Astrocyte of the spinal cord (primary cell): ENCODE data around the gene TPSAB1.
"Not testable (repeated sequence)": the region's sequence is repeated elsewhere in the genome, so short reads cannot be mapped to it uniquely, and the experiment has no call there.

Experiments used
- DNase-seq: peaks from one replicate; pipeline ENCODE4 v3.0.0; 2011; ENCODE audit warnings: low read depth, low spot score
- H3K4me3 ChIP-seq: 2 replicates; pipeline ENCODE4 v1.5.1; 2011; ENCODE audit warnings: low read depth, mild to moderate bottlenecking, low read length, moderate library complexity
- in situ Hi-C: cut with HindIII; loops from 2 replicates; pipeline ENCODE4 v1.10.0; 2017; ENCODE audit warnings: low sequenced_read_pairs
- TF ChIP-seq, protein P1 (sequence below): IDR thresholded peaks from 2 replicates; pipeline ENCODE4 v1.5.1; 2012; ENCODE audit warnings: low read depth, mild to moderate bottlenecking, low read length, inconsistent platforms

TPSAB1 gene

DNA sequence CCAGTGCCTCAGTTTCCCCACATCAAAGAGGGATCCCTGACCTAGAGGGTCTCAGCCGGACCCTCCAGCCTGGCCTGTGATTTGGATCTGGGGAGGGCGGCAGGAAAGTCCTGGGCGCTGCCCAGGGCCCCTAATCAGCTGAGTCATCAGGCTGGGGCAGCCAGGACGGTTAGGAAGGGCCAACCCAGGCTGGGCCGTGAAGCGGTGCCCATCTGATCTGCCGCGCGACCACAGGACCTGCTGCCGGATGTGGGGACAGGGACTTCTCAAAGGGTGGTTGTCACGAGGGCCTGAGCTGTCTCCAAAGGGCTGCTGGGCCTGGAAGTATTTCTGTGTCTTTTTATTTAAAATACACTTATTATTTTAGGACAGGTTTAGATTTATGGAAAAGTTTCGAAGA, 4.4 kb downstream of the TPSAB1 start:
- H3K4me3 ChIP-seq: no peak overlapping the region
- in situ Hi-C loops: no loop called here
- TF ChIP-seq, protein P1, sequence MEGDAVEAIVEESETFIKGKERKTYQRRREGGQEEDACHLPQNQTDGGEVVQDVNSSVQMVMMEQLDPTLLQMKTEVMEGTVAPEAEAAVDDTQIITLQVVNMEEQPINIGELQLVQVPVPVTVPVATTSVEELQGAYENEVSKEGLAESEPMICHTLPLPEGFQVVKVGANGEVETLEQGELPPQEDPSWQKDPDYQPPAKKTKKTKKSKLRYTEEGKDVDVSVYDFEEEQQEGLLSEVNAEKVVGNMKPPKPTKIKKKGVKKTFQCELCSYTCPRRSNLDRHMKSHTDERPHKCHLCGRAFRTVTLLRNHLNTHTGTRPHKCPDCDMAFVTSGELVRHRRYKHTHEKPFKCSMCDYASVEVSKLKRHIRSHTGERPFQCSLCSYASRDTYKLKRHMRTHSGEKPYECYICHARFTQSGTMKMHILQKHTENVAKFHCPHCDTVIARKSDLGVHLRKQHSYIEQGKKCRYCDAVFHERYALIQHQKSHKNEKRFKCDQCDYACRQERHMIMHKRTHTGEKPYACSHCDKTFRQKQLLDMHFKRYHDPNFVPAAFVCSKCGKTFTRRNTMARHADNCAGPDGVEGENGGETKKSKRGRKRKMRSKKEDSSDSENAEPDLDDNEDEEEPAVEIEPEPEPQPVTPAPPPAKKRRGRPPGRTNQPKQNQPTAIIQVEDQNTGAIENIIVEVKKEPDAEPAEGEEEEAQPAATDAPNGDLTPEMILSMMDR: no peak
- no peak for DNase-seq

DNA sequence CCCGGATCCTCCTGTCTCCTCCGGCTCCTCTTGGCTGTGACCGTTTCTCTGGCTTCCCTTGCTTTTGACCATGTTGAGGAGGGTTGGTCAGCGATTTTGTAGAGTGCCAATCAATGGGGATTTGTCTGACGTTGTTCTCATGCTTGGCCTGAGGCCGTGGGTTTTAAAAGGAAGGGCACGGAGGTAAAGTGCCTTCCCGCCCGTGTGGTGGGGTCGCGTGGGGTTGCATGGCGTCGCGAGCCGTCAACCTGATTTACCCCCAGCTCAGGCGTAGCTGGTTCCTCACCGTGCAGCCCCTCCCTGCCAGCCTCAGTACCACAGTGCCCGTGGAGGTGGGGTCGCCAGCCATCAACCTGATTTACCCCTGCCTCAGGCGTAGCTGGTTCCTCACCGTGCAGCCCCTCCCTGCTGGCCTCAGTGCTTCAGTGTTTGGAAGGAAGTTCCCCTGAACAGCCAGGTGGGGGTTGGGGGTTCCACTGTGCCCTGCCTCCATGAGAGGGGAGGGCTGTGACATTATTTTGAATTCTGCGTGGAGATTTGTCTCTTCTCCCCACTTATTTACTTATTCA, 5.0 kb downstream of the TPSAB1 start:
- H3K4me3 ChIP-seq: no peak overlapping the region
- TF ChIP-seq, protein P1: no peak
- DNase-seq: no peak
- in situ Hi-C loops: no loop called here

GRCh38 chr16:1247903-1248537, 7.5 kb downstream of the TPSAB1 start:
- DNase-seq, in situ Hi-C loops, H3K4me3 ChIP-seq: not testable (repeated sequence)

DNA sequence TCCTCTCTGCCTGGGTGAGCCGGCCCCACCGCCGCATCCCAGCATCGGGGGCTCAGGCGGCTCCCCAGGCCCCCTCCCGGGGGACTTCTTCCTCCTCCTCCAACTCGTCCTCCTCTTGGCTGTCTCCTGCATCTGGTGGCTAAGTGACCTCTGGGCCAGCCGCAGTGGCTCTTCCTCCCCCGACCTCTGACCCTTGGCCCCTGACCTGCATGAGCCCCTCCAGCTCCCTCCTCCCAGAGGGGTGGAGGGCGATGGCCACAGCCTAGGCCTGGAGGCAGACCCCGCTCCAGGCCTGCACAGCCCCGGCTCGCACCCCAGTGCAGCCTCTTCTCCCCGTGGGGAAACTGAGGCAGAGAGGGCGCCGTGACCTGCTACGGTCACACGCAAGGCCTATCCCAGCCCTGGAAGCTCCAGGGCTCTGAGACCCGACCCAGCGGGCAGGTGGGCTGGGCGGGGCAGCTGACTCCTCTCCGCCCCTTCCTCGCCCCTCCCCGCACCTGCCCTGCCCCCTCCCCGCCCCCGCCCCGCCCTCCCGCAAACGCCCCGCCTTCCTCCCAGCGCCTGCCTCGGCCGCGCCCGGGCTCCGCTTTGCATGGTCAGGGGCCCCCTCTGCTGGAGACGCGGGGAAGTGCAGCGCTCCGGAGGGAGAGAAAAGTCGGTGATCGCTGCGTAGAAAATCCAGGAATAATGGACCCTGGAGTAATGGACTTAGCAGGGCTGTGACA, 8.7 kb downstream of the TPSAB1 start:
- in situ Hi-C loops, DNase-seq, H3K4me3 ChIP-seq: not testable (repeated sequence)

DNA sequence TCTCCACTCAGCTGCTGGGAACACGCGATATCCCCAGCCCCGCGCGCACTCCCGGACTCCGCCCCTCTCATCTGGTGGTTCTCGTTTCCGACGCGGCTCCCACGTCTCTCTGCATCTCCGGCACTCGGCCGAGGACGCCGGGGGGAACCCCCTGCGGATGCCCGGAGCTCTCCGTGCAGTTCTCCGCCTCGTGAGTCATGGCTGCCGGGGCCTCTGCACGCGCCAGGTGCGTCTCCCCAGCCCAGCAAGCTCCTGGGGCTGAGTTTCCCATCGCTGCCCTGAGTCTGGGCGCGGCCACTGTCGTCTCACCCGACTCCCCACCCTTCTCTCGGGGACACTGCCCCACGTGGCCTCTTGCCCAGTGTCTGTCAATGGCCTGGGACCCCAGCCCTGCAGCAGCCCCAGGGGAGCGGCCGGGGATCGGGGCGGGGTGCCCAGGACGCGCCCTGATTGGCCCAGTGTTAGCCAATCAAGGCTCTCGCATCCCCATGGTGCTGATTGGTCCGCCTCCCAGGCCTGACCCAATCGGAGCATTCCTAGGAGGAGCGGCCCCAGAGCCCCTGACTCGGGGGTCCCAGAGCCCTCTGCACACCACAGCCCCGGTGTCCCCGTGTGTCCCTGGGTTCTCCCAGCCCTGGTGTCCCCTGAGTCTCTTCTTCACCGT, 13.3 kb downstream of the TPSAB1 start:
- in situ Hi-C loops, DNase-seq, H3K4me3 ChIP-seq: not testable (repeated sequence)

DNA sequence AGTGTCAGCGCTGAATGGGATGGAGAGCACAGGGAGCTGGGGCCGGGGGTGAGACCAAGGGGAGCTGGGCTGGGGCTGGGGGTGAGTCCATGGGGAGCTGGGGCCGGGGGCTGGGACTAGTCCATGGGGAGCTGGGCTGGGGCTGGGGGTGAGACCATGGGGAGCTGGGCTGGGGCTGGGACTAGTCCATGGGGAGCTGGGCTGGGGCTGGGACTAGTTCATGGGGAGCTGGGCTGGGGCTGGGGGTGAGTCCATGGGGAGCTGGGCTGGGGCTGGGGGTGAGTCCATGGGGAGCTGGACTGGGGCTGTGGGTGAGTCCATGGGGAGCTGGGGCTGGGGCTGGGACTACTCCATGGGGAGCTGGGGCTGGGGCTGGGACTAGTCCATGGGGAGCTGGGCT, 14.3 kb downstream of the TPSAB1 start:
- DNase-seq, H3K4me3 ChIP-seq, in situ Hi-C loops: not testable (repeated sequence)

DNA sequence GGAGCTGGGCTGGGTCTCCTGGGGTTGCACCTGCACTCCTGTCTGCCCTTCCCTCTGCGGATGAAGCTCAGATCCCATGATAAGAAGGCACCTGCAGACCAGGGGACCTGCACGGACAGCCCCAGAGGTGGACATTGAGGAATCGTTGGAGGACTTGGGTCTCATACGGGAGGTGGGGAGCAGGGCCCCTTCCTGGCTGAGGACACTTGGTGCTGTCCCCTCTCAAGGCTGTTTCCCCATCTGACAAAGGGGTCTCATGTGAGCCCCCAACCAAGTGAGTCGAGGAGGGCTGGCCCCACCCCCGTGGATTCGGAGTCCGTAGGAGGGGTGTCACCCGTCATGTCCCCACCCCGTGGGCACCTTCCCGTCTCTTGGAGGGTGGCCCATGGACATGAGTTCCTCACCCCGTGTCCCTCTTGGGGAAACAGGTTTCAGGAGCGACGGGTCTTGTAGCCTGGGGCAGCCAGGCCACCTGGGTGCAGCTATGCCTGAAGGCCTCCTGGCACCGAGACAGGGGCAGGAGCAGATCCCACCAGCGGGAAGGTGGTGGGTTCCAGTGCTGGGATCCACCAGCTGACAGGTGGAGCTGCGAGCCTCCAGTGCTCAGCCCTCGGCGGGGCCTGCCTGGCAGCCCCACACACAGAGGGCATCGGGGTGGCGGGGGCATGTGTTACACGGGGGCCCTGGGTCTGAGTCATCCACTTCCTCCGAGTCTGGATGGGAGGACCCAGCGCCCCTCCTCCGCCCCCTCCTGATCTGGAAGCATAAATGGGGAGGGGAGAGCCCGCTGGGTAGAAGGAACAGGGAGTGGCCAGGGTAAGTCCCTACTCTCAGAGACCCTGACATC, 15.0 kb downstream of the TPSAB1 start, which contains the start of gene TPSD1:
Gene TPSD1 (plus strand): TSS at position 794 of the 847 bp plus-strand sequence. CDS start 212 bp downstream, outside the sequence.
- DNase-seq, H3K4me3 ChIP-seq, in situ Hi-C loops: not testable (repeated sequence)

DNA sequence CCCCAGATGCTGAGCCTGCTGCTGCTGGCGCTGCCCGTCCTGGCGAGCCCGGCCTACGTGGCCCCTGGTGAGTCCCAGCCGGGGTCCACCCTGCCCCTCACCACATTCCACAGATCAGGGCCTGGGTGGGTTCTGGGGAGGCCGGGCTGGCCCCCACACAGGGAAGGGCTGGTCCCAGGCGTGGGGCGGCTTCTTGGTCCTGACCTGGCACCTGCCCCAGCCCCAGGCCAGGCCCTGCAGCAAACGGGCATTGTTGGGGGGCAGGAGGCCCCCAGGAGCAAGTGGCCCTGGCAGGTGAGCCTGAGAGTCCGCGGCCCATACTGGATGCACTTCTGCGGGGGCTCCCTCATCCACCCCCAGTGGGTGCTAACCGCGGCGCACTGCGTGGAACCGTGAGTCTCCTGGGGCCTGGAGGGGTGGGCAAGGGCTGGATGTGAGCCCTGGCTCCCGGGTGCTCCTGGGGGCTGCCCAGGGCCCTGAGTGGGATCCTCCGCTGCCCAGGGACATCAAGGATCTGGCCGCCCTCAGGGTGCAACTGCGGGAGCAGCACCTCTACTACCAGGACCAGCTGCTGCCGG, 15.9 kb downstream of the TPSAB1 start:
- in situ Hi-C loops, DNase-seq: not testable (repeated sequence)

DNA sequence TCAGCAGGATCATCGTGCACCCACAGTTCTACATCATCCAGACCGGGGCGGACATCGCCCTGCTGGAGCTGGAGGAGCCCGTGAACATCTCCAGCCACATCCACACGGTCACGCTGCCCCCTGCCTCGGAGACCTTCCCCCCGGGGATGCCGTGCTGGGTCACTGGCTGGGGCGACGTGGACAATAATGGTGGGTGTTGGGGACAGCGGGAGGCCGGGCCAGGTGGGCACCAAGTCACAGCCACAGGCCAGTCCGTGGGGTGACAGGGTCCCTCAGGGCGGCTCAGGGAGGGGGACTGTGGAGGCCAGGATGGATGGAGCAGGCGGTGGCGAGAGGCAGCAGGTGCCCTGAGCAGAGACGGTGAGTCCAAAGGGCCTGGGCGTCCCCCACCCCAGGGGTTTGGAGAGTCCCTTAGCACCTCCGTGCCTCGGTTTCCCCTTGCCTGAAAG, 16.4 kb downstream of the TPSAB1 start:
- in situ Hi-C loops: no loop called here
- DNase-seq: no peak
- no peak overlapping the region for H3K4me3 ChIP-seq
- TF ChIP-seq, protein P1: no peak

More for the DNA sequence above, 15.9 kb downstream of the TPSAB1 start:
- not testable (repeated sequence) for H3K4me3 ChIP-seq
